ENCODE data around the gene P4HA2.

The P4HA2 gene

DNA sequence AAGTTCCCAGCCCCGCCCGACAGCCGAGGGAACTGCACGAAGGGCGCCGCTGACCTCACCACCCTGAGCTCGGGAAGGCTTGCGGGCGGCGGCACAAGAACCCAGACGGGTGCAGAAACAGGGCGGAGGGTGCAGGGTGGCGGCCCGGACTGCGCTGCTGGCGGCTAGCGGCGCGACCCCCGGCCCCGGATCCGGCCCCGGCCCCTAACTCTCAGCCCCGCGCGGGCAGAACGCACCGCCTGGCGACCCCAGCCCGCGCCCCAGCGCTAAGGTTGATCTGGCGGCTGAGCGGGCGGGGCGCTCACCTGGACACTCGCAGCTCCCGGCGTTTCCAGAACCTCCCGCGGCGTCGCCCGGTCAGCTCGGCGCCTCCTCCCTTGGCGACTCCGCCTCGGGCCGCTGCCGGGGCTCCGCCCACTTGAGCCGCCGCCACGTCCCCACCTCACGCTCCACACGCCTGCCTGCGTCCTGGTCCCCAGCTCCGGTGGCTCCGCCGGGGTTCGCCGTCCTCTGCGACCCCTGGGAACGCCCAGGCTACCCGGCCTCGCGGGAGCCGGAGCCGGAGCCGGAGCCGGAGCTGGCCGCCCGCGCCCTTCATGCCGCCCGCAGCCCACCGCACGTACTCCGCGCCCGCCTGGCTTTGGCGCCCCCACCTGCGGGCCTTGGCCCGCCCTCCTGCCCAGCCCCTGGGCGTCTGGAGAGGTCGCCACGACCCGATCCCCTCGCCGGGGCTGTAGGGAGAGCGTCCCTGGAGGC is at the start of gene P4HA2:
TSS of gene P4HA2 (minus strand) at position 369 of the 756 bp plus-strand sequence. CDS start 9,227 bp downstream, outside the sequence.
- DNase-seq: no peak

DNA sequence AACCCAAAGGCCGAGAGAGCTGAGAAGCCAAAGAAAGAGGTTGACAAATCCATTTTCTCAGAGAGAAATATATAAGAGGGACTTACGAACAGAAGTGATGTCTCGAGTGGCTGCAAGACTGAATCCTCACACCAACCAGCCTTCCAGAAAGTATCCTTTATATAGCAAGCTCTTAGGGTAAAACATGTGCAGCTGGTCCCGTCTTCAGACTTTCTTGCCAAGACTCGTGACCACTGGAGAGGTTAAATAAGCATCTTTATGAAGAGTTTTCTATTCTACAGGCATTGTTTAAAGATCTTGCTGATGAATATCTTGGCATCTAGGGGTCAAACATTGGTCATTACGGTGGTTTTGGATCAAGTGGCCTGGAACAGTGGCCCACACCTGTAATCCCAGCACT is 49.6 kb upstream of the P4HA2 start:
- DNase-seq: no peak

DNA sequence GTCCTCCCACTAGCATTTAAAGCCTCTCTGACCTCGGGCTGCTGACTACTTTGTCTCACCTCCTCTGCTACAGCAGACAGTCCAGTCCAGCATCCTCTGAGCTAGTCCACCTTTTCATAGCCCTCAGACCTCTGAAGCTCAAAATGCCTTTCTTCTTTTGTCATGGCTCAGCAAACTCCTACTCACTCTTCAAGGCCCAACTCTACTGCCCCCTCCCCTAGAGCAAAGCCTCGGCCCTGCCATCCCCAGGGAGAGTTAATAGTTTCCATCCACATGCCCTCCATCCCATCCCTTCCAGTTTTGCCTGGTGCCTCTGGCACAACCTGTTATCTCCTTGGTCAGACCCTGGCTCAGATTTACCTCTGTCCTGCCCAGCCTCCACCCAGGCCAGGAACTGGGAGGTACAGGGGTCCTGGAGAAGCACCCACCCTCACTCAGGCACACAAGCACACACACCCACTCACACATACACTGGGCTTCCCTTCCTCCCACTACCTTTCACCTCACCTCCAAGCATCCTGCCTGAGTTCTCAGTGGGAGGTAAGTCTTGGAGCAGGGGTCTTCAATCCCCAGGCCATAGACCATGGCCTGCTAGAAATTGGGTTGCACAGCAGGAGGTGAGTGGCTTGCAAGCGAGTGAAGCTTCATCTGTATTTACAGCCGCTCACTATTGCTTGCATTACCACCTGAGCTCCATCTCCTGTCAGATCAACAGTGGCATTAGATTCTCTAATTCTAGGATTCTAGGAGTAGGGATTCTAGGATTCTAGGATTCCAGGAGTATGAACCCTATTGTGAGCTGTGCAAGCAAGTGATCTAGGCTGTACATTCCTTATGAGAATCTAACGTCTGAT is 47.9 kb upstream of the P4HA2 start:
- DNase-seq: no peak

DNA sequence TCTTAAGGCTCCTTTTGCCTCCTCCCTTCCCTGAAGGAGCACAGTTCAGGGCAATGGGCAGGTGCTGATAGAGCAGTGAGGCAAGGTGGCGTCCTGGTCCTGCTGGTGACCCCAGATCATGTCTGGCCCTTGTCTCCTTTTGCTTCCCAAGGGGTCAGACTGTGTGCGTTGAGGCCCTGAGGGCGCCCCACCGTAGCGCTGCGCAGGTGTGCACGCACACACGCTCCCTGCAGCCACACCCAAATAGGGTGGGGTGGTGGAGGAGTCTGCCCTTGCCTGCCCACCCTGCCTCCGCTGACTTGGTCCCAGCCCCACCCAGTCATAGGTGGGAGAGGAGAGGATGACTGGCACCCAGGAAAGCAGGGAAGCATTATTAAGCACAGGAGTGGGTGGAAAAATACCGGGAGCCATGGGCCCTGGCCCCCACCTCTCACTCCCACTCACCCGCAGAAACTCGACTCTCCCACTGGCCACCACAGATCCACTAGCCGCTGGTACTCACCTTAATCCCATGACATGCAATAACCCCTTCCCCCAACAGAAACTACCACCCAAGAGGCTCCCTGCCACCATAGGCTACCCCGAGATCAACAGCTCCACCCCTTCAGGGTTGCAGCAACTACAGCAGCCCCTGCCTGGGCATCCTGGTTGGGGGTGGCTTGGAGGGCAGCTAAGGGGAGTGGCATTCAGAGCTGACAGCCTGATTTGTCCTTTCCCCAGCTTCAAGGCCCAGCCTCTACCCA is 46.6 kb upstream of the P4HA2 start:
- no peak for DNase-seq

DNA sequence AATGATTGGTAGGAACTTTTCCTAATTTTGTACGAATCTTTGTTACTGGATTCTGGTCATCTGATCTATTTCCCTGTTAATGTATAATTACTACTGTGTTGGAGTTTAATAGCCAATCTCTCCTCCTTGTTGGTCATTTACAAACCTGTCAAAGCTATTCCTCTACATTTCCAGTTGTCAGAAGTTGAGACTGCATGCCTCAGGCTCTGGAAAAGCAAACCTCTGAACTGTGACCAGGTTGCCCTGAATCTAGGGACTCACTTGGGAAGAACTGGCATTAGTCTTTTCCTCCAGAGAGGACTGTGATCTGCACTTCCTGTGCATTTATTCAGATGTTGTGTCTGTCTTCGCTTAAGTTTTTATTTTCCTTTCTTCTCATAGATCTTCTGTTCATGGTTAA is 46.0 kb upstream of the P4HA2 start:
- DNase-seq: no peak

DNA sequence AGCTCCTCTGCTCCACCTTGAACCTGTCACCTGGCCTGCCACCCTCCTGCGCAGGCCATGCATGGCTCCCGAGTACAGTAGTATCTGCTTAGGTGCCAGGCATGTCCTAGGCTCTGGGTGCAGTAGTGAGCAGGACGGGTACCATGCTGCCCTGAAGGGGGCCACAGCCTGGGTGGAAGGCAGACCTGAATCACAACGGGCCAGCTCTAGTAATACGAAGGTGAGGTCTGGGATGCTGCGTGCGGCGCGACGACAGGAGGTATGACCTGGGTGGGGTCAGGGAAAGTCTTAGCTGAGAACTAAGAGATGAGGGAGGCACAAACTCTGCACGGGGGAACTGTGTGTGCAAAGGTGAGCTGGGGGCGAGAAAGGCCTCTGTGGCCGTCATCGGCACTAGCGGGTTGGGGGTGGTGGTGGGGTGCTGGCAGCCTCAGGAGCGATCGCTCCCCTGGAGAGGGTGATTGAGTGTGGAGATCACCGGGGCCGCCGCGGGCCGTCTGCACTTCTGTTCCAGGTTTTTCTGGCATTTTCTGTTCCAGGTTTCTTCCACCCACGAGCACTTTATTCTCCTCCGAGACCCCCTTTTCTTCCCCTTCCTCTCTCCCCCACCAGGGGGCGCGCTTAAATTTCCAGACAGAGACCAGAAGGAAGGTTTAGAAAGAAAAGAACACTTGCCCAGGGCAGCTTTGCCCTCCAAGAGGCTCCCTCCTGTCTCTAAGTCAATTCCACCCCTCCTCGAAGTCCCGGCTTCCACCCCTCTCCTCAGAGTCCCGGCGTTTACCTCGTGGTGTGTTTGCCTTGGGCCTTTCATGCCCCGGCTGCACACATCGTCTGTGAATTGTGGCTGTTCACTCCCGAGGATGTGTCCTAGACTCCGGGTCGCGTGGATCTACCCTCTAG is 44.9 kb upstream of the P4HA2 start:
- peak; percentile 13 for DNase-seq

DNA sequence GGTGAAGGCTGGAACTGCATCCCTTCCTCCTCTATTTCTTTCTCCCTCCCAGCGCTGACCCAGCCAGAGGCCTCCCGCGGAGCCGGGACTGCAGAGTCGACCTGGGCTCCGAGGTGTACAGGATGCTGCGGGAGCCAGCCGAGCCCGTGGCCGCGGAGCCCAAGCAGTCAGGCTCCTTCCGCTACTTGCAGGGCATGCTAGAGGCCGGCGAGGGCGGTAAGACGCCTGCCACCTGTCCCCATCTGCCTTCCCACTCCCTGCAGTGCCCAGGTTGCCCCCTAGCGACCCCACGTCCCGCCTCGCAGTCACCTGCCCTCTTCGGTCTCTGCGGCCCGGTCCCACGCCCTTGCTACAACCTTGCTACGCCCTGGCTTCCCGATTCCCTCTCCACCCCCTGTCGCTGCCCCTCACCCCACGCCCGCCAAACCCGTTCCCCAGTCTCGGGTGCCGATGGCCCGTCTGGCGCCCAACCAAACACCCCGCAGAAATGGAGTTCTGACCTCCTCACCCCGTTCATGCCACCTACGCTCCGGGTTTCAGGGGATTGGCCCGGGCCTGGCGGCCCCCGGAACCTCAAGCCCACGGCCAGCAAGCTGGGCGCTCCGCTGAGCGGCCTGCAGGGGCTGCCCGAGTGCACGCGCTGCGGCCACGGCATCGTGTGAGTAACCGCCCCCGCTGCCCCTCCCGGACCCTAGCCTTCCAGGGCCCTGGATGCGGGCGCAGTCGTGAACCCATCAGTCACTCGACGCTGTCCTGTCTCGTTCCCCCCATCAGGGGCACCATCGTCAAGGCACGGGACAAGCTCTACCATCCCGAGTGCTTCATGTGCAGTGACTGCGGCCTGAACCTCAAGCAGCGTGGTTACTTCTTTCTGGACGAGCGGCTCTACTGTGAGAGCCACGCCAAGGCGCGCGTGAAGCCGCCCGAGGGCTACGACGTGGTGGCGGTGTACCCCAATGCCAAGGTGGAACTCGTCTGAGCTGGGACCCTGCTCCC is 43.9 kb upstream of the P4HA2 start:
- no peak for DNase-seq

DNA sequence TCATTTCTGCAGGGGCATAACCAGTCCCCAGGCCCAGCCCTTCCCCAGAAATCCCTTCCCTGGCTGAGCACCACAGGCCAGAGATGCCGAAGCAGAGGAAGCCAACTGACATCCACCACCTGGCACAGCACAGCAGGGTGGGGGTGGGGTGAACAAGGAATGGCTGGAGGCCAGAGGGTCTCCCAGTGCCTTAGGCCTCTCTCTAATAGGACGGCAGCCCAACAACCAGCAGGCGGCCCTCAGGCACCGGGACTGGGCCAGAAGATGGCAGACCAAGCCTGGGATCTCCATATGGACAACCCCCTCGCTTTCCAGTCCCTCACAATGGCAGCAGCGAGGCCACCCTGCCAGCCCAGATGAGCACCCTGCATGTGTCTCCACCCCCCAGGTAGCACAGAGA is 43.1 kb upstream of the P4HA2 start:
- no peak for DNase-seq

DNA sequence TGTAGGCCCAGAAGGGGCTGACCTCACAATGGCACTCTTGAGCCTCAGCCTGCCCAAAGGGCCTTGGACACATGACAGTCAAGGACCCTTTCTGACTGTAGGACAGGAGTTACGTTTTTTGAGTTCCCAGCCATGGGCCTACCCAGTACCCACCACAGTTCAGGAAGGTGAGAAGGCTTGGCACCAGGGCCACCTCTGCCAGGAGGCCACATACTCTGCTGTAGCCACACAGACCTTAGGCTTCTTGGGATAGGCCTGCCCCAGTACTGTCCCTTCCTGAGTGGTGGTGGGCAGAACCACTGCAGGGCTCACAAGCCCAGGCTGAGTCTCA is 42.6 kb upstream of the P4HA2 start:
- DNase-seq: no peak

DNA sequence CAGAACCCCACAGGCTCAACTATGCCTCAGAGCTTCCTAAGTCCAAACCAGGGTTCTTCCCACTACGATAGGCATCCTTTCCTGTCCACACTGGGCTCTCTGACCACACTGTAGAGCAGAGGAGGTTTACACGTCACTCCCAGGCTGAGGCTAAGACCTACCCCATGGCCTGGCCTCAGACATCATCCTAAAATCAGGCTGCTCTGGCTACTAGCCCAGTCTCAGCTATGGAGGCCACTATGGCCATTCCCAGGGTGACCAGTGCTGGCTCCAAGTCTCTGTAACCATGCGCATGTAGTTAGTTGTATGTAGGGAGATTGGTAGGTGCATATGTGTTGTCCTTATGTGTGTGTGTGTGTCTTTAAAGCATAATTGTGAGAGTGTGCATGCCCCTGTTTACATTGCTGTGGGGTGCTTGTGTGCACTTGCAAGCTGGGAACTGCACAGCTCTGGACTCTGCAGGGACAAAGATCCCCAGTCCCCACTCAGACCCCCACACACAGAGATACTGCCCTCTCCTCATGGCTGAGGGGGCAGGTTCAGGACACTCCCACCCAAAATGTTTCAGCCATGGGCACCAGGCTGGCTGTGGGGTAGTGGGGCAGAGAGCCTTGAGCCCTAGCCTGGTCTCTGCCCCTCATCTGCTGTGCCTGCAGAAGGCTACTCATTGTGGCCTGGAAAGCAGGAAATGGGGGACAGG is 42.1 kb upstream of the P4HA2 start:
- no peak for DNase-seq

DNA sequence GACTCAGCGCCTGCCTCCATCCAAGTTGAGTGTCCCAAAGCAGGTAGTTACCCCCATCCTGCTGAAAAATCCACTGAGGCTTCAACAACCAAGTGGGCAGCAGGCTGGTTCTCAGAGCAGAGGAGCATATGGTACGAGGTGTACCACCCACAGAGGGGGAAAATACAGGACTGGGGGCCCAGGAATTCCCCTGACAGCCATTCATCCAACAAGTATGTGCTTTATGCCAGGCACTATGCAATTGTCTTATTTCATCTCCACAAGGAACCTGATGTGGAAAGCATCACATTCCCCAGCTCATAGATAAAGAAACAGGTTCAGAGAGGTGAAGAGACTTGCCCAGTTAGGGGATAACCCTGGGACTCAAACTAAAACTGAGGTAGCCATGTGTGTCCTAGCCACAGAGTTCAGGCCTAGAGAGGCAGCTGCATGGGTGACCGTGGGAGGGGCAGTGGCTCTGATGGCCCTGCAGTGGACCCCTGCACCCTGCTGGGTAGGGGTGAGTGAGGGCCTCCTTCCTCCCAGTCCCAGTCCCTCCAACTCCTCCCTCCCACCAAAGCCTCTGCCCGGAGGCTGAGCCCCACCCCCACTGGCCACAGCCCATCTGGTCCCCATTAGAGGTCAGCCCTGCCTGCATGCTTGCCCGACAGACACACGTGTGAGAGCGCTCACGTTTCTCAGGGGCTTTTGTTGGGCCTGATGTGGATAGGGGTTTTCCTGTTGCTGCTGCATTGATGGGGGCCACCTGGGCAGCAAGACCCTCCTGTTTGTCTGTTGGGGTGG is 41.3 kb upstream of the P4HA2 start:
- DNase-seq: no peak

DNA sequence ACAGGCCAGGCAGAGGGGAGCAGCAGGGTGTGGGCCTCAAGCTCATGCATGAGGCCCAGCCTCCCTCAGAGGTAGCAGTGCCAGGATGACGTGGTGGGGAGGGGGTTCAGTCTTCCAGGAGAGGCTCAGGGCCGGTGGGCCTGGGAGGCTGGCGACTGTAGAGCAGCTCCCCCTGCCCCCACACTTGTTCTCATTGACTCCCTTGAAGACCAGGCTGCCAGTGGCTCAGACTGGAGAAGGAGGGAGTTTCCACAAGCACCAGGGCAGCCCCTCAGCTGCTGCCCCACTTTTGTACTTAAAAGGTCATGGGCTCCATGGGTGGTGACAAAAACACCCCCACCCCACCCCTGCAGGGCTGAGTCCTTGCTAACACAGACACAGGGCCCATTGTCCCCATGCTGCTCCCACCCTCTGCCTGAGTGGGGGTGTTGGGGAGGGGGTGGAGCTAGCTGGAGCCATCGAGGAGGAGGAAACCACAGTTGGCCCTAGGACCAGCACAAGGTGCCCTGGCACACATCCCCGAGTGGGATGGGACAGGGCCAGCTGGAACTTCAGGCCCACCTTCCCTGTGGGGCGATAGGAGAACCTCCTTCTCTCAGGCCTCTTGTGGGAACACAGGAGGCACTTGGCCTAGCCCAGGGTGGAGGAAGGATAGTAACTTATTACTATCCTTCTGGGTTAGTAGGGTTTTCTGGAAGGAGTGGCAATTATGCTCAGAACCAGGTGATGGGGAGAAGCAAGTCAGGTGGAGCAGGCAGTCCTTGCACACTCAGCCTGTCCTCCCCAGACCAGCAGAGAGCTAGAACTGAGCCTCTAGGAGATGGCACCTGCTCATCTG is 40.5 kb upstream of the P4HA2 start:
- no peak for DNase-seq

DNA sequence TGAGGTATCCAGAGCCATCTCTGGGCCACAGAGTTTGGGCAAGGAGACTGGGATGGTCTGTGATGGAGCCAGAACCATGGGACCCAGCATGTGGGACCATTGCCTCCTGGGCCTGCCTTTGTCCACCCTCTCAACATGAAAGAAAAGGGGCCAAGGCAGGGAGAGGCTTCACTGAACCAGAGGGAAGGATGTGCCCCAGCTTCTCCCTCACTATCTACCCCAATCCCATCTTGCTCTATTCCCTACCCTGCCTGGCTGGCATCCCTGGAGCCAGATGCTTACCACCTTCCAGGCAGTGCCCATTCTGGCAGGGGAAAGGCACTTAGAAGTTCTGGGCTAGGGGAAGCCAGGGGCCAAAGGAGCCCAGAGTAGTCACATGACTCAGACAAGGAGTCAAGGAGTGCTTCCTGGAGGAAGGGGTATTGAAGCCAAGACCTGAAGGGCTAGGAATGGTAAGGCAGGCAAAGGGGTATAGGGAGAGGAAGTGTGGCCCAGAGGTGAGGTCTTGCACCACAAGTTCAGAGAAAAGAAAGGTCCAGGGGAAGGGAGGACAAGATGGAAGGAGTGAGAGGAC is 39.6 kb upstream of the P4HA2 start:
- DNase-seq: no peak

DNA sequence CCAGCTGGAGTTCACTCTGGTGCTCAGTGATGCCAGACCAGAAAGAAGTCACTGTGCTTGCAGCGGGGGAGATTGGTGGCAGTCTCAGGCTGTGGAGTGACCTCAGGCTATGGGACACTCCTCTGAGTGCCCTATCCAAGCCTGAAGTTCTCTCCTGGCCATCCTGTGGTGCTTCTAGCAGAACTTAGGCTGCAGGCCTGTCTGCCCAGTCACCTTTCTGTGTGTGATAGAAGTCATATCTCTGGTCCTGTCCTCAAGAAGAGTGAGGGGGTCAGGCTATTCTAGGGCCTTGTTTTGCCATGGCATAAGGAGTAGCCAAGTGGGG is 39.1 kb upstream of the P4HA2 start:
- no peak for DNase-seq

DNA sequence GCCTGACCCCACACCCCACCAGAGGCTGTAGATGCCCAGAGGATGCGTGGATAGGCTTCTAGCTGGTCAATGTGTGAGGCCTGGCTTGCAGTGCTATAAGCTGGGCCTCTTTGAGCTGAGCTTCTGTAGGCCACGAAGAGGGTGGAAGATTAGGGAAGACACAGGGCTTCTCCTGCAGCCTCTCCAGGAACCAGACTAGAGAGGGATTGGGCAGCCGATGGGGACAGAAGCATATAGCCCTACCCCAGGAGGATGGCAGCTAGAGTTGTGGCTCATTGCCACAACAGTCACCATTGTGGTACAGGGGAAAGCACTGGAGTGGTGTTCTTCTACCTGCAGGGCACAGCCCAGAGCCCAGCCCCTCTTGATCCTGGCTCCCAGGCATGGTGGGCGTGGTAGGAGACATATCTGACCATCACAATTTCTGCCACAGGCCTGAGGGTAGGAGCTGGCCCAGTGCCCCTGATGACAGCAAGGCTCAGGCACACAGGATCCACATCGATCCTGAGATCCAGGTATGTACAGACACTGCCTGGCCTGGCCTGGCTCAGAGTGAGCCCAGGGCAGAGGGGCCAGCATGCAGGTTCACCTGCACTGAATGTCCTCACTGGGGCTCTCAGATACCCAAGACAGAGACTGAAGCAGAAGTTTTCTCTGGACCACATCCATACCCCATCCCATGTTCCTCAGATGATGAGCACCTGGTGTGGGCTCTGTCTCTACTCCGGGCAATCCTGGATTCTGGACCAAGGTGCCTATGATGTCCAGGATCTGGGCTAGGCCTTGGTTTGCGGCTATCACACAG is 38.6 kb upstream of the P4HA2 start:
- no peak for DNase-seq

DNA sequence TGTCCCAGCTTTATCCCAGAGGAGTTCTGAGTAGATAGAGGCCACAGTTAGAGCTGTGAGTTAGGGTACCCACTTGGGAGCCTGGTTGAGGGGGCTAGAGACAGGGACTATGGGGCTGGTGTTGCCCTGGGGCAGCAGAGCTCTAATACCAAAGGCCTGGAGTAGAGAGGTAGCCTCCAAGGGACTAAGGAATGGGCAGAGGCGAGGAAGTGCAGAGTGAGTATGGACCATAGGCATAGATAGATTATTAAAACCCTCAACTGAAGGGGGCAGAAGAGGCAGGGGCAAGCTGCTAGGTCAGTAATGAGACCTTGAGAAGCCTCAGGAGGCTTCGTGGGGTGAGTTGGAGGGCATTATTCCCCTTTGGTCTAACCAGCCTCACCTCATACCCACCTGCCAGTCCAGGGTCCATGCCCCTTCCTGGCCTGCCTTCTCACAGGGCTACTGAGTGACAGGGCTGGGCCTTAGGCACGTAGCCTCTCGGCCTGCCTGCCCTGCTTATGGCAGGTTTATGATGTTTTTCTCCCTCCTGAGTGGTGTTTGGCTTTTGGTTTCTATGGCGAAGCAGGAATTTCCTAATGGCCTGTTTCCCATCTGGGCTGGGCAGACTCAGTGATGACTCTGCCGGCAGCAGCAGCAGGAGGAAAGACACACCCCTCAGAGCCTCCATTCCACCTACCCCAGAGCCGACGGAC is 37.8 kb upstream of the P4HA2 start:
- no peak for DNase-seq
